Thymus (tissue), 11 donors: ENCODE measurements around the gene FCGR3A. TPM values are rescaled to one million over a fixed set of nuclear protein-coding genes. Genes with fewer than 3 reads are reported as not detected.
"Not testable (repeated sequence)": the region's sequence is repeated elsewhere in the genome, so short reads cannot be mapped to it uniquely, and the experiment has no call there.

Experiments used
- DNase-seq, 9 donors: peaks; one replicate each; pipeline ENCODE4 v3.0.0-alpha.2; 2013; ENCODE audit warnings: low spot score in 9 of 9, low read depth in 6 of 9, missing footprints in 1 of 9
- H3K27ac ChIP-seq, 2 donors: one replicate each; pipeline ENCODE4 v1.5.1; 2013; ENCODE audit warnings: control low read depth in 1 of 2, low read depth in 1 of 2, low read length in 1 of 2, mild to moderate bottlenecking in 1 of 2, moderate library complexity in 1 of 2
- H3K27me3 ChIP-seq, 2 donors: one replicate each; pipeline ENCODE4 v1.5.1; 2013; ENCODE audit warnings: low read length in 1 of 2; ENCODE audit not compliant: control insufficient read depth in 2 of 2, insufficient read depth in 1 of 2
- H3K36me3 ChIP-seq, 2 donors: one replicate each; pipeline ENCODE4 v1.5.1; 2013; ENCODE audit warnings: low read length in 1 of 2, mild to moderate bottlenecking in 1 of 2, moderate library complexity in 1 of 2; ENCODE audit not compliant: control insufficient read depth in 2 of 2, insufficient read depth in 2 of 2
- H3K4me1 ChIP-seq, 2 donors: one replicate each; pipeline ENCODE4 v1.5.1; 2013; ENCODE audit warnings: low read length in 2 of 2; ENCODE audit not compliant: control insufficient read depth in 2 of 2, insufficient read depth in 2 of 2
- H3K4me3 ChIP-seq, 2 donors: one replicate each; pipeline ENCODE4 v1.5.1; 2013; ENCODE audit warnings: low read length in 2 of 2, control low read depth in 1 of 2, mild to moderate bottlenecking in 1 of 2
- H3K9me3 ChIP-seq, 2 donors: one replicate each; pipeline ENCODE4 v1.5.1; 2013; ENCODE audit warnings: low read length in 1 of 2, mild to moderate bottlenecking in 1 of 2; ENCODE audit not compliant: control insufficient read depth in 2 of 2, insufficient read depth in 1 of 2
- WGBS: extraction: QIAGEN DNeasy Blood & Tissue Kit; methylation state at CpG from one replicate; pipeline ENCODE4 v1.1.7; 2013; 5-methylcytosine and 5-hydroxymethylcytosine counted together
- polyA plus RNA-seq: library from polyadenylated mRNA; stranded (reverse); fragments of 200-250 nt; gene quantifications from one replicate; pipeline ENCODE4 v1.2.3, GENCODE V29; 2013
- total RNA-seq: library from RNA; stranded (reverse); fragments of 120-200 nt; gene quantifications from one replicate; pipeline ENCODE4 v1.2.4, GENCODE V29; 2013
- donor health status: healthy.

The FCGR3A gene
- total and polyA plus RNA-seq, 2 donors = 9.0 to 41.1 TPM

GRCh38 chr1:161525321-161525720 lies 24.3 kb downstream of the FCGR3A start:
- H3K4me3 ChIP-seq = peak overlapping the region in 1 of 2 donors; percentile 40
- H3K27ac ChIP-seq = not testable (repeated sequence)

GRCh38 chr1:161524742-161525291 lies 24.8 kb downstream of the FCGR3A start:
- H3K36me3 ChIP-seq, H3K9me3 ChIP-seq, DNase-seq, H3K27ac ChIP-seq, H3K4me1 ChIP-seq: not testable (repeated sequence)
- H3K27me3 ChIP-seq = peaks cover 4 to 43% of the 10 kb centered on the region in 2 donors
- 4% methylated on average over 40 of the region's 55 CpGs for WGBS
- H3K4me3 ChIP-seq = peak overlapping the region; percentile 24 to 40

More at GRCh38 chr1:161525321-161525720, 24.3 kb downstream of the FCGR3A start:
- DNase-seq, H3K9me3 ChIP-seq, H3K4me1 ChIP-seq, H3K36me3 ChIP-seq: not testable (repeated sequence)
- H3K27me3 ChIP-seq = peaks cover 4 to 47% of the 10 kb centered on the region in 2 donors
- WGBS = 36% methylated on average over 18 of the region's 23 CpGs

- H3K9me3 ChIP-seq, H3K36me3 ChIP-seq, H3K4me1 ChIP-seq: not testable (repeated sequence)
- Histone ChIP-seq H3K4me3 (peak within 1 kb of the TSS; percentile 63 to 69), H3K27ac (peak within 1 kb of the TSS in 1 of 2 donors; percentile 53), H3K27me3 (peaks cover 4 to 38% of the 10 kb centered on the region in 2 donors)
- peak; percentile 52 to 92 (median 82) for DNase-seq
- WGBS = under 1% methylated on average over 62 of the region's 72 CpGs
Measured at GRCh38 chr1:161523817-161524741, 25.5 kb downstream of the FCGR3A start, which contains the start of gene HSPA6. HSPA6 (plus strand) TSS chr1:161524540; CDS start chr1:161524659, 119 bp downstream.

- not testable (repeated sequence) for H3K4me1 ChIP-seq, H3K4me3 ChIP-seq, H3K9me3 ChIP-seq, H3K27ac ChIP-seq, DNase-seq, H3K36me3 ChIP-seq
- WGBS = 91% methylated on average over 20 of the region's 20 CpGs
- peaks cover 4 to 35% of the 10 kb centered on the region in 2 donors for H3K27me3 ChIP-seq
Measured at GRCh38 chr1:161523041-161523816, 26.4 kb downstream of the FCGR3A start.

GRCh38 chr1:161513953-161514352 lies 35.7 kb downstream of the FCGR3A start:
- H3K27me3 ChIP-seq, DNase-seq, H3K27ac ChIP-seq, H3K36me3 ChIP-seq, H3K4me3 ChIP-seq, H3K4me1 ChIP-seq, H3K9me3 ChIP-seq: not testable (repeated sequence)
- 100% methylated on average over 1 of the region's 1 CpG for WGBS

GRCh38 chr1:161513448-161513780 lies 36.2 kb downstream of the FCGR3A start:
- H3K27me3 ChIP-seq, H3K36me3 ChIP-seq, H3K4me1 ChIP-seq, DNase-seq, H3K4me3 ChIP-seq, H3K9me3 ChIP-seq, H3K27ac ChIP-seq: not testable (repeated sequence)
- 83% methylated on average over 1 of the region's 1 CpG for WGBS

GRCh38 chr1:161512636-161513447 lies 36.8 kb downstream of the FCGR3A start:
- not testable (repeated sequence) for H3K27ac ChIP-seq, DNase-seq, H3K4me1 ChIP-seq, H3K9me3 ChIP-seq, H3K27me3 ChIP-seq, H3K36me3 ChIP-seq, H3K4me3 ChIP-seq
- WGBS = 95% methylated on average over 6 of the region's 6 CpGs

- peaks cover 0 to 1% of the 10 kb centered on the region in 2 donors for H3K4me1 ChIP-seq
Measured at GRCh38 chr1:161511756-161512060, 37.9 kb downstream of the FCGR3A start.

More at GRCh38 chr1:161511756-161512060, 37.9 kb downstream of the FCGR3A start:
- DNase-seq = no peak
- Histone ChIP-seq H3K9me3 (no peaks in the 10 kb centered on the region), H3K36me3 (no peaks in the 10 kb centered on the region), H3K27ac (no peak overlapping the region), H3K4me3 (no peak overlapping the region), H3K27me3 (no peaks in the 10 kb centered on the region)
- 96% methylated on average over 7 of the region's 7 CpGs for WGBS
